Measurements from ENCODE around the gene LANCL1.
"Not testable (repeated sequence)": the region's sequence is repeated elsewhere in the genome, so short reads cannot be mapped to it uniquely, and the experiment has no call there.

Gene LANCL1

GRCh38 chr2:210443527-210443926, 33.0 kb downstream of the LANCL1 start:
- Histone ChIP-seq H3K4me1 (peaks cover 5% of the 10 kb centered on the region; the same call in 1 of the 2 replicates), H3K36me3 (peaks cover 73% of the 10 kb centered on the region), H3K4me2 (no peak overlapping the region), H3K27me3 (no peaks in the 10 kb centered on the region), H4K20me1 (no peaks in the 10 kb centered on the region), H3K4me3 (no peak overlapping the region), H3K9me3 (peaks cover 24% of the 10 kb centered on the region), H3K9ac (no peak overlapping the region), H3K27ac (no peak overlapping the region)
- TF ChIP-seq Cebpa-rat (IDR thresholded peaks at IDR 0.05) = no peak

DNA sequence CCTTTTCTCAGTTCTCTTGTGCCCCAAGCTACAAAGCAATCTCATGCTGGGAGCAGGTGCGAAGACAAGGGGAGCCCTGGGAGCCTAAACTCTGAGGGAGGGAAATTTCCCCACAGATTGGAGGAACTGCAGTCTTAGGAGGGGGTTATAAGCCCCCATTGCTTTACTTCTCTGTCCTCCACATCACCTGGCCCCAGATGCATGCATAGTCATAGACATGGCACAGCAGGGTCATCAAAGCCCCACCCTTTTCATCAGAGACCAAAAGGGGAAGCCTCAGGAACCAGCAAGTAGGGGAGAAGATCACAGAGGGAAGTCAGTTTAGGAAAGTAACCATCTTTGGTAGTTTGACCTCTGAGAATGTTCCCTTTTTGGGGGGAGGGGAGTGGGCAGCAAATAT, 33.7 kb downstream of the LANCL1 start:
- Histone ChIP-seq H3K4me1 (peaks cover 5% of the 10 kb centered on the region; the same call in 1 of the 2 replicates), H3K4me3 (no peak overlapping the region), H4K20me1 (no peaks in the 10 kb centered on the region), H3K36me3 (peaks cover 74% of the 10 kb centered on the region), H3K27me3 (no peaks in the 10 kb centered on the region), H3K9ac (no peak overlapping the region), H3K4me2 (no peak overlapping the region), H3K27ac (no peak overlapping the region), H3K9me3 (peaks cover 17% of the 10 kb centered on the region)
- TF ChIP-seq Cebpa-rat (IDR thresholded peaks at IDR 0.05) = no peak

DNA sequence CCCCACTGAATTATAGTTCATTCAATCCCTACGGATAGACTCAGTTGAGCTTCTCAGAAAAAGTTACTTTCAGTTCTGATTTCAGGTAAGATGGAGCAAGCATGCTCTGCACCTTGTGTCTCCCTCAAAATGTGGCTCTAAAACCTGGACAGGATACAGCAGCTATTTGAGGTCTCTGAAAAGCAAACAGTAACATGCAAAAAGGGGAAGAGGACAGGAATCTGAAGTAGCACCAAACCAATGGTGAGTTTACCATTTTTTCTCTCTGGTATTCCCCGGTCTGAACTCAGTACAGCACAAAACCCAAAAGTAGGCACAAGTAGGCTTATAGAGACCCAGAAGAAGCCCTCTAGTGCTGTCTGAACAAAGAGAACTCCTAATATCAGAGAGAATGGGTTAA, 34.1 kb downstream of the LANCL1 start:
- Histone ChIP-seq H3K4me2 (no peak overlapping the region), H3K9me3 (peaks cover 13% of the 10 kb centered on the region), H3K27me3 (no peaks in the 10 kb centered on the region), H3K36me3 (peaks cover 74% of the 10 kb centered on the region), H4K20me1 (no peaks in the 10 kb centered on the region), H3K9ac (no peak overlapping the region), H3K4me1 (peaks cover 5% of the 10 kb centered on the region; the same call in 1 of the 2 replicates), H3K27ac (no peak overlapping the region), H3K4me3 (no peak overlapping the region)
- TF ChIP-seq Cebpa-rat (IDR thresholded peaks at IDR 0.05) = no peak

DNA sequence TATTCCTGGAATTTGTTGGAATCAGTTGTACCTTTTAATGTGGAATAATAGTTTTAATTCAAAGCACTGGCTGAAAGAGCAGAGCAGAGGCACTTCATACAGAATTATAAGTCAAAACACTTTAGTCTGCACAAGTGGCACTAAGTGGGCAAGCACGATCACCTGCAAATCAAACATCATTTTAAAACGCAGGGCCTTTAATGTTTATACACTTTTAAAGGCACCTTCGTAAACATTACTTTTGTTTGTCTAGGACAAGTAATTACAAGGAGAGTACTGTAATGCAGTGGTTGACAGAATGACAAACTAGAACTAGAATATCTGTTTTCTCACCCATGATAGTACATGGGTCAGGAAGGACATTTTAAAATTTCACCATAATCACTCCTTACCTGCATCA, 36.4 kb downstream of the LANCL1 start:
- Histone ChIP-seq H3K9me3 (no peaks in the 10 kb centered on the region), H3K27ac (no peak overlapping the region), H4K20me1 (no peaks in the 10 kb centered on the region), H3K4me3 (no peak overlapping the region), H3K4me1 (peaks cover 5% of the 10 kb centered on the region; the same call in 1 of the 2 replicates), H3K36me3 (peaks cover 79% of the 10 kb centered on the region), H3K4me2 (no peak overlapping the region), H3K27me3 (no peaks in the 10 kb centered on the region), H3K9ac (no peak overlapping the region)
- no peak for TF ChIP-seq Cebpa-rat (IDR thresholded peaks at IDR 0.05)

DNA sequence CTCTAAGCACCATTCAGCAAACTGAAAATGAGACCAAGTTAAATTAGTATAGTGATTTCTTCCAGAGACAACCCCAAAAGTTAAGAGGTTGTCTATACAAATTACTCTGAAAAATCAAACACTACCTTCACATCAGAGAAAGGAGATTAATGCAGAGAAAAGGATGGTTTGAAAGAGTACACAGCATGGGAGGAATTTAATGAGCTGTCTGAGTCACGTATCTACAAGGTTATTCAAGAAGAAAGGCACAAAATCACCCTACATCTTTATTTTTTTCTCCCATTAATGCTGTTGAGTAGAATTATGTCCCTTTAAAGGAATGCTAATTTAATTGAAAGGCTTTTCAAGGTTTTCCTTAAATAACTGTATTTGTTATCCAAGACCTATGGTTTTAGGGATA, 41.1 kb downstream of the LANCL1 start:
- Histone ChIP-seq H3K36me3 (peaks cover 99% of the 10 kb centered on the region), H3K27ac (no peak overlapping the region), H3K9me3 (peaks cover 5% of the 10 kb centered on the region; the same call in 1 of the 2 replicates), H3K4me1 (no peaks in the 10 kb centered on the region), H3K9ac (no peak overlapping the region), H3K4me3 (no peak overlapping the region), H4K20me1 (no peaks in the 10 kb centered on the region), H3K27me3 (no peaks in the 10 kb centered on the region), H3K4me2 (no peak overlapping the region)
- TF ChIP-seq Cebpa-rat (IDR thresholded peaks at IDR 0.05) = no peak

DNA sequence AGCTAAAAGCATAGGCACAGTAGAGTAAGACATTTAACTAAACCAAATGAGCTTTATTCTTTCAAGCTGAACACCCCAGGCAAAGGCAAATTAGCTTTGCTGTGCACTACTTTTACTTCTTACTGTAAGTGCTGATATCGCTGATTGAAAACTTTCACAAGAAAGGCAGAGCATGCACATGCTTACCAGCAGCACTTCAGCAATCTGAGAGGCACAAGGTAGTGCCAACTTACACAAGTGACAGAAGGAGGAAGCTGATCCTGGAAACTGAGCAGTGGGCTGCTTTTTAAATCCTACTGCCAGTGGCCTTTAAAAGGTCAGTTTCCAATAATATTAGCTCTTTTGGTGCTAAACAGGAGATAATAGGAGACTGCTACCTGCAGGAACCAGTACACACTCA, 43.9 kb downstream of the LANCL1 start:
- no peak overlapping the region for H3K4me3 ChIP-seq
- H3K4me2 ChIP-seq = no peak overlapping the region
- no peak overlapping the region for H3K27ac ChIP-seq
- H3K9ac ChIP-seq = no peak overlapping the region
- H3K9me3 ChIP-seq = peaks cover 24% of the 10 kb centered on the region
- no peaks in the 10 kb centered on the region for H3K4me1 ChIP-seq
- H3K36me3 ChIP-seq = peaks cover 98% of the 10 kb centered on the region
- no peaks in the 10 kb centered on the region for H3K27me3 ChIP-seq
- TF ChIP-seq Cebpa-rat (IDR thresholded peaks at IDR 0.05) = no peak
- no peaks in the 10 kb centered on the region for H4K20me1 ChIP-seq

- TF ChIP-seq Cebpa-rat (IDR thresholded peaks at IDR 0.05) = no peak
- H4K20me1 ChIP-seq = no peaks in the 10 kb centered on the region
- no peaks in the 10 kb centered on the region for H3K4me1 ChIP-seq
- no peak overlapping the region for H3K4me2 ChIP-seq
- no peaks in the 10 kb centered on the region for H3K27me3 ChIP-seq
- peaks cover 55% of the 10 kb centered on the region for H3K9me3 ChIP-seq
- H3K4me3 ChIP-seq = no peak overlapping the region
- peaks cover 90% of the 10 kb centered on the region for H3K36me3 ChIP-seq
- H3K27ac ChIP-seq = no peak overlapping the region
- no peak overlapping the region for H3K9ac ChIP-seq
Measured at GRCh38 chr2:210429403-210430137, 47.0 kb downstream of the LANCL1 start.

- Histone ChIP-seq H3K4me3 (no peak overlapping the region), H3K4me2 (no peak overlapping the region), H3K27ac (no peak overlapping the region), H4K20me1 (no peaks in the 10 kb centered on the region), H3K36me3 (peaks cover 81% of the 10 kb centered on the region), H3K4me1 (no peaks in the 10 kb centered on the region), H3K9ac (no peak overlapping the region), H3K9me3 (peaks cover 65% of the 10 kb centered on the region), H3K27me3 (no peaks in the 10 kb centered on the region)
- no peak for TF ChIP-seq Cebpa-rat (IDR thresholded peaks at IDR 0.05)
Measured at GRCh38 chr2:210428393-210429179, 48.0 kb downstream of the LANCL1 start.

DNA sequence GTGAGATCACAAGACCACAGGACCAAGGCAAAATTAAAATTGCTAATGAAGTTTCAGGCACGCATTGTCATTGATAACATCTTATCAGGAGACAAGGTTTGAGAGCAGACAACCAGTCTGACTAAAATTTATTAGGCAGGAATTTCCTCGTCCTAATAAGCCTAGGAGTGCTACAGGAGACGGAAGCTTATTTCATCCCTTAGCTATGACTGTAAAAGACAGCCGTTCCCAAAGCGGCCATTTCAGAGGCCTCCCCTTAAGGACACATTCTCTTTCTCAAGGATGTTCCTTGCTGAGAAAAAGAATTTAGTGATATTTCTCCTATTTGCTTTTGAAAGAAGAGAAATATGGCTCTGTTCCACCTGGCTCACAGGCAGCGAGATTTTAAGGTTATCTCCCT, 49.2 kb downstream of the LANCL1 start:
- H3K27me3 ChIP-seq, H4K20me1 ChIP-seq, H3K4me1 ChIP-seq, H3K9ac ChIP-seq, H3K27ac ChIP-seq, H3K4me3 ChIP-seq, H3K4me2 ChIP-seq: not testable (repeated sequence)
- Histone ChIP-seq H3K9me3 (peaks cover 67% of the 10 kb centered on the region), H3K36me3 (peaks cover 69% of the 10 kb centered on the region)

GRCh38 chr2:210422366-210422765, 54.2 kb downstream of the LANCL1 start:
- Histone ChIP-seq H3K4me2 (no peak overlapping the region), H3K4me1 (peaks cover 6% of the 10 kb centered on the region; the same call in 1 of the 2 replicates), H3K27me3 (no peaks in the 10 kb centered on the region), H3K9ac (no peak overlapping the region), H3K4me3 (no peak overlapping the region), H3K9me3 (peaks cover 40% of the 10 kb centered on the region), H3K27ac (no peak overlapping the region), H4K20me1 (no peaks in the 10 kb centered on the region), H3K36me3 (peaks cover 21% of the 10 kb centered on the region)
- TF ChIP-seq Cebpa-rat (IDR thresholded peaks at IDR 0.05) = no peak

Measured in BLaER1 (cell line).